Pons (tissue), 1 donor: ENCODE data around the gene CLEC3A.
"Not testable (repeated sequence)": the region's sequence is repeated elsewhere in the genome, so short reads cannot be mapped to it uniquely, and the experiment has no call there.

ENCODE experiments used
- DNase-seq: peaks from one replicate; pipeline ENCODE4 v3.0.0-alpha.2; 2016; ENCODE audit warnings: low spot score

Gene CLEC3A, protein sequence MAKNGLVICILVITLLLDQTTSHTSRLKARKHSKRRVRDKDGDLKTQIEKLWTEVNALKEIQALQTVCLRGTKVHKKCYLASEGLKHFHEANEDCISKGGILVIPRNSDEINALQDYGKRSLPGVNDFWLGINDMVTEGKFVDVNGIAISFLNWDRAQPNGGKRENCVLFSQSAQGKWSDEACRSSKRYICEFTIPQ

DNA sequence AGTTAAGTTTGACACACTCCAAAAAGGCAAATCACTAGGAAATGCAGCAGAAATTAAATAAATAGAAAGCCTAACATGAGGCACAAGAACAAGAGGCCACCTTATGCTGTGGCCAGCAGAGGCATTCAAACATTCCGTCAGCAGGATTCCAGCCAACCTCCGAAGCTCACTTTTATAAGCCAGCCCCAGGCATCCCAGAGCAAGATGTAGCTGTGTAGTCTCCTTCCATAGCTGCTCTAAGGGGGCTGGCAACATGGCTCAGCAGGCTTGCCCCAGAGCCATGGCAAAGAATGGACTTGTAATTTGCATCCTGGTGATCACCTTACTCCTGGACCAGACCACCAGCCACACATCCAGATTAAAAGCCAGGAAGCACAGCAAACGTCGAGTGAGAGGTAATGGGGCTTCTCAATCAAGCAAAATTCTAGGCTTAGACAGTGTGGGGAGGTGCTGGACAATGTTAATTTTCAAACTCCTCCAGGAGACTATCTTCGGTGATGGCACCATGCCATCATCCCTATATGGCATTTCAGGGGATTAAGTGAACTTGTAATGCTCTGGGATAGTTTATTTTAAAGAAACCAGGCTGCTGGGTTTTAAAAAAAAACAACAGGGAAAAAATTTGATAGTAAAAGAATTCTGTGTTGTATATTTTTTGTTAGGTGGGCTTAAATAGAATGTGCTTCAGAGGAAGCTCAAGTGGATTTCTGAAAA is at the start of gene CLEC3A:
Gene CLEC3A (plus strand): TSS at position 202 of the 714 bp plus-strand sequence. CDS start 79 bp downstream, at position 281.
- DNase-seq, result no peak

DNA sequence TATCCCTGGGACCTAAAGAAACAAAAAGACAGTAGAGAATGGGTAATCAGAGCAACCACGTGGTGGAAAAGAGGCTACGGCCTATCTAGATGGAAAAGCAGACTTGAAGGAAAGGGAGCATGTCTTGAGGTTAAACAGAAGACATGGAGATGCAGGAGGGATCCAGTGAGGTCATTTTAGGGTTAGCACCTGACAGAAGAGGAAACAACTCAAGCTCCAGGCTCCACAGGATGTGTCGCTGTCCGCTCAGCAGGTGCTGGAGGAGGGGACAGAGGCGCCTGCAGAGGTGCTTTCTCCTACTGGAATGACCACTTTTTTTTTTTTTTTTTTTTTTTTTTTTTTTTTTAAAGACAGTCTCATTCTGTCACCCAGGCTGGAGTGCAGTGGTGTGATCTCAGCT is 47.5 kb upstream of the CLEC3A start:
- DNase-seq, result no peak

DNA sequence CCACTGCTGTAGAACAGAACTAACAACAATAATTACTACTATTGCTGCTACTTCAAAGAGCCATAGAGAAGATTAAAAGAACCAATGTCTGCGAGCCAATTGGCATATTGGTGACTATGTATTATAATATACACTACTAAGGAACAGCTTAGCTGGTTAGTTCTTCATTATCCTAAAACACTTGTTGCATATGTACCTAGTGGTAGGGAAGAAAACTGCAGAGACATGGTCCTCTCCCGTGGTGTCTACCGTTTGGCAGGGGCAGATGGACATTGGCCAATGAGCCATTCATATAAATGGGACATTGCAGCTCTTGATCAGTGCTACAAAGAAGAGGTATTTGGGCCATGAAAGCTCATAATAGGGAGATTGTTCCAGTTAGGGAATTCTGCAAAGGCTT is 46.4 kb upstream of the CLEC3A start:
- no peak for DNase-seq

DNA sequence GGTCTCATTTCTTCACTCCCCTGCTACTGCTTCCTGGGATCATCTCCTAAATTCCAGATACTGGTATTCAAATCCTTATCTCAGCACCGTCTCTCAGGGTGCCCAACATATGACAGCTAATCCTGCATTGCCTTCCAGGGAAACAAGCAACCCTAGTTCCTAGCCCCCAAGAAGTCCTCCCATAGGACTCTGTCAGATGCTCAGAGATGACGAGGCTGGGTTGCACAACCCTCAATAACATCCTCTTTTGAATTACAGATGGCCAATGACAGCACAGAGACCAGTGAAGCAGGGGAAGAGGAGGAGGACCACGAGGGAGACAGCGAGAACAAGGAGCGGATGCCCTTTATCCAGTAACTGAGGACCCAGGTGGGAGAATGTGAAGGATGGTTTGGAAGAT is 45.0 kb upstream of the CLEC3A start:
- no peak for DNase-seq

DNA sequence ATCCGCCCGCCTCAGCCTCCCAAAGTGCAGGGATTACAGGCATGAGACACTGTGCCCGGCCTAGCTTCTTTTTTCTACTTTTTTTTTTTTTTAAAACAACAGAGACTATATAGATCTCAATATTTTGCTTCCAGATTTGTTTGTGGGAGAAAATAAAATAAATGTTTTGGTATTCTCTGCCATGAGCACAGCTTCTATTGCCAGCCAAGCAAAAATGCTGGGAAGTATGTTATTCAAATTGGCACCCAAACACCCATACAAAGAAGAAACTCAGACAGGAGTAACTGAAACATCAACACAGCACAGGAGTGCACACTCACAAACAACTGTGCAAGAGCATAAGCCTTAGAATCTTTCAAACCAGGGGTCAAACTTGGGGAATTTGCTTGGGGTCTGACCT is 37.2 kb upstream of the CLEC3A start:
- DNase-seq, result no peak

DNA sequence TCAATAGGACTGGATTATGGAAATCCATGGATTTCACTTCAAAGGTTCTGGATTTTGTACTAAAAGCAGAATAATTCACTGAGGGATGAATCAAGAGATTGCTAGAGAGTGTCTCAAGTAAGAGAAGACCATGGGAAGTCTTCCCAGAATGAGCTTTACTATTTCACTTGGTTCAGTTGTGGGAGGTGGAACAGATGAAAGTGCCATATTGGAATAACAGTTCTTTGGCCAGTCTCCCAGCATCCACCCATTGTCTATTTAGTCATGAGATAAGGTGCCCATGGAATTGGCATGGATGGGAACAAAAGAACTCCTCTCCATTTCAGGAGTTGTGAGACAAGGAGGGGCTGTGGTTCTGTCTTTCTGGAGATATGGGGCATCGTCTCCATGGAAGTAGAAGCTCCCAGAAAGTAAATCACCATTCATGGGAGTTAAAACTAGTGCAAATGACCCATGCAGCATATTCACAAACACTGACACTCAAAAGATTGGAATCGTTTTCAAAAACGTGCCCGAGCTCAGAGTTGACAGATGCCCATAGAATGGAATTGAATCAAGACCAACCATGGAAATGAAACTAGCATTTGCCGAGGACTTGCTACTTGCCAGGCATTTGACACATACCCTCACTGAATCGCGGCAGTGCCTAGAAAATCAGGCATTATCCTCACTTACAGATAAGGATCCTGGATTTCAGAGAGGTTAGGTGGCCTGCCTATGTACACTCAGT is 36.2 kb upstream of the CLEC3A start:
- DNase-seq, result no peak

DNA sequence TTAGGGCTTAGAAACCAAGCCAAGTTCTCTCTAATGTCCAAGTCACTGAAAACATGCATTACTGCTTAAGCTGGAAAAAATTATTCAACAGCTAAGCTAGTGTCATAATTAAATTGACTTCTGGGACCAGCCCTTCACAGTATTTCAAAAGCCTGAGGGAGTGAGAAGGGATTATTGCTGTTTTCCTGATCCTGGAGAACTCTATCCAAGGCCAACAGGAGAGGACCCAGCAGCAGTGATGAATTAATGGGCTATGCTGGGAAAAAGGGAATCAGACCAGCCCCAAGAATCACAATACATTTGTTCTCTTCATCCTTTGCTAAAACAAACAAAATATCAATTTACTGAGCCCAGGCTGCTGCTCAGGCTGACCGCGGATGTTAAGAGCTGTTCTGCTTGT is 34.5 kb upstream of the CLEC3A start:
- no peak for DNase-seq

DNA sequence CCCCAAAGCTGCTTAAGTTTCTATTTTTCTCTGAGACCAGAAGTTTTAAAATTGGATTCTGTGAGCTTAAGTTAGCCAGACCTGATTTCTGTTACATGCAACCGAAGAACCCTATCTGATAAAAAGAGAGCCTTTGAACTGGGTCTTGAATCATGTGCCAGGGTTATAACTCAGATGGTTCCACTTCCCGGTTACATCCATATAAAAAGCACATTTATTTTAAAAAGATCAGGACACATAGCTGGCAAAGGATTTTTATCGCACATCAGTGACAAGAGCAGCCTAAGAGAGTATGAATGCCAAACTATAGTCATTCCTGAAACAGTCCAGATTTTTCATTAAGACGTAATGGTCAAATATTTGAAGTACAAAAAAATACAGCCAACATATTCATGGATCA is 32.5 kb upstream of the CLEC3A start:
- DNase-seq, result no peak

DNA sequence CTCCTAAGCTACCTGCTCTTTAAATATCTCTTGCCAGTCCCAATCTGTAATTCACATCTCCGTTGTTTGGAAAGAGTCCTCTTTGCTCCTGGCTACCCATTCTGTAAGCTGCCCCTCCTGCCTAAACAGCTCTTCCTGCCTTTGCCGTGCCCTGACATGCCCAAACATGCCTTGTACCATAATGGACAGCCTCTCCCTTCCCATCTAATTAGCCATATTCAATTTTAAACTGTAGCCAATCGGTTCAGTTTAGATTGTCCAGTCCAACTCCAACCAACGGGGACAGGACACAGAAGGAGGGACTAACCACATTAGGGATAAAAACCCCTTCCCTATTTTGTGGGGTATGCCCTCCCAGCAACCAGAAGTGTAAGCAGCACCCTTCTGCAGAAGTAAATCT is 30.6 kb upstream of the CLEC3A start:
- no peak for DNase-seq

DNA sequence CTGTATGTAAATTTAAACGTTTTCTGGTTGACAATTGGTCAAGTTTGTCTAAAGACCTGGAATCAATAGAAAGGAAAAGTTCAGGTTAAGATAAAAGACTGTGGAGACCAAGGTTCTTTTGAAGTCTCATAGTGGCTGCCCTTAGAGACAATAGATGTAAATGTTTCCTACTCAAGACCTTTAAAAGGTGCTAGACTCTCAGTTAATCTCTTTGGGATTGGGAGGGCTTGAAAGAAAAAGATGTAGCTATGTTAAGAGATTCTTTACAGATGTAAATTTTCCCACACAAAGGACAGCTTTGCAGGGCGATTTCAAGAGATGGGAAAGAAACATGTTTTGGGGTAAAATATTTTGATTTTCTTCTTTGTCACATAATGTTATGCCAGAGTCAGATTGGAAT is 30.0 kb upstream of the CLEC3A start:
- not testable (repeated sequence) for DNase-seq

DNA sequence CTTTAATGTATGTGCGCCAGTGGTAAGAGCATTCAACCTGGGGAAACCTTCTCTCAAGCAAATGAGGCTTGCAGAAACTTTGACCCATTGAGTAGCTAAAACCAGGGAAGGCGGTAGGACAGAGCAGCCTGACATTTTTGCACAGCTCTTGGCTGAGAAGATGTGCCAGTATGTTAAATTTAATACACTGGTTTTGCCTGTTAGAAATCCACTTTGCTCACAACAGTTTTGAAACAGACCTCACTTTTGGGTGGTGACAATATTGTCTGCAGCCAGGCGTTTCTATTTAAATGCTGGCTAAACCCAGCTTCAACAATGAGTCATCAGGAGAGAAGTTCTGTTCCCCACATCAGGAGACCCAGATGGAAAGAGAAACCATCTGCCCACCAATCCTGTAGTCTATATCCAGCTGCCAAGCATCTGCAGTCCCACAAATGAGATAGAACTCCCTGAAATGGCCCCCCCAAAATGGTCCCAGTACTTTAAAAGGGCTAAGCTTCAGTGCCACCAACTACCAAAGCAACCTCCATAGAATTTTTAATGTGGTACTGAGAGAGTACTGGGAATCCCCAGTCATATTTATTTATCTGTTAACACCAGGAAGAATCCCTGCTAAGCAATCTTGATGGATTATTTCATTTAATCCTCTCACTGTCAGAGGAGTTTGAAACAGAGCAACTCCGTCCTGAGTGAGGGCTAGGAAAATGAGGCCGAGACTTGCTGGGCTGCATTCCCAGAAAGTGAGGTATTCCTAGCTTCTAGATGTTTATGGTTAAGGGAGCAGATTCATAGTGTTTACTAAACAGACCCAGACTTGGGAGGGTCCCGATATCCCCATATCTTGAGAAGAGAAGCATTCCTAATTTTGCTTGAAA is 29.0 kb upstream of the CLEC3A start:
- no peak for DNase-seq

DNA sequence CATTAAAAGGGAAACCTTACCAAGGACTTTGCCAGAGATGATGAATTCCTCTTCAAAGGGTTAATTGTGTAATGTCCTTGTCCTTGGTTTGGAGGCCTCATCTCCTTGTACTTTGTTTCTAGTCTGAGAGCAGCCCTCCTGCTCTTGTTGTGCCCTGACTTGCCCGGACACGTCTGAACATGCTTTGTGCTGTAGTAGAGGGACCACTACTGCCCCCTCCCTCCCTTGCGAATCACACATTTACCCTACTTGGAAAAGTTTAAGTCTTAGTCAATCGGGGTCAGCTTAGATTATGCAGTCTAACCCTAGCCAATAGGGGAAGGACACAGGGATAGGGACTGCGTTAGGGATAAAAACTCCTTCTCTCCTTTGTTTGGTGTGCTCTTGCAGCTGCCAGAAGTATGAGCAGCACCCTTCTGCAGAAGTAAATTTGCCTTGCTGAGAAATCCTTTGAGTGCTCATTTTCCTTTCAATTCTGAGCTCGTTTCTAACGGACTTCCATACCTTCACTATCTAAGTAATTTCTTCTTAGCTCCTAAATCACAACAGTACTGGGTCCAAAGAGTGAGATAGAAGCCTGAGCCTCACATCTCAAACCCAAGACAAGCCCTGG is 26.4 kb upstream of the CLEC3A start:
- DNase-seq, result no peak

DNA sequence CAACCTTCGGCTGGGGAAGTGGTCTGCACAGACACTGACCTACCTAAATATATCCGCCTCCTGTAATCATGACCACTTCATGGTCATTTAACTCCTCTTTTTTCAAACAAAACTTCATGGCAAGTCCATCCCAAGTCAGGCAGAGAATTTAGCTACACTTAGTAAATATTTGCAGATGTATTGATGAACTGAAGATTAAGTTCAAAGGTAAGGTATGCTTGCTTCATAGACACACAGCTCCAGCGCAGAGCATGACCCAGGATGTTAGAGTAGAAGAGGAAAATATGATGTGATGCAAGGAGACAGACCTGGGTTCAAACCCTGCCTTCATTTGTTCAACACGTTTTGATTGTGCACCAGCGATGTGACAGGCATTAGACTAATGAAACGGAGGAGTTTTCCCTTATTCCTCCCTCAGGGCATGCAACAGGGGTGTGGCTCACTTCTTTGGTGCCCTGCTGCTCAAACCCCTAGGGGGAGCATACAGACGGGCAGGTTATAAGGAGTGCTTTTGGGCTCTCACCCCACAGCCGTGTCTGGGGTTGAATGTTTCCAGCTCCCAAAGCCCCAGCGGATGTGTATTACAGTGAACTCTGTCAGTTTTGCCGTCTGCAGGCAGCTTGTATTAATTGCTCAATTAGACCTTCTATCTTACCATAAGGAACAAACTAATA is 23.9 kb upstream of the CLEC3A start:
- DNase-seq, result no peak

DNA sequence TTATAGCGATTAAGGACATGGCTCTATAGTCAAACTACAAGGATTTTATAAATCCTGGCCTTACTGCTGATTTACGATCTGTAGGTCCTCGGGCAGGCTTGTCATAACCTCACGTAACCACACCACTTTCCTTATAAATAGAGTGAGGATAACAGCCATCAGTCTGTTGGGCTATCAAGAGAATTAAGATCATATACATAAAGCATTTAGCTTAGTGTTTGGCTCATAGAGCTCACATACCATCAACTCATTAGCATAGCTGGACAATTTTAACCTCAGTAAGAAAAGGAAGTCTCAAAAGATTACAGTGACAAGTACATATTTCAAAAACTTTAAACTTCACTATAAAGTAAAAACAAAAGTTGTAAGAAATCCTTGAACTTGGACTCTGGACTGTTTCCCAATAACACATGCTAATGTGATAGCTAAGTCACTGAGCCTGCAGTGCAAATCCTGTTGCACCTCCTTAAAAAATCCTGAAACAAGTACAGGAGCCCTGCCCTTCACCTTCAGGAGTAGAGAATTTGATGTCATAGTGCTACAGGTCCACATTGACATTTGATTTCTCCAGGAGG is 20.8 kb upstream of the CLEC3A start:
- no peak for DNase-seq

DNA sequence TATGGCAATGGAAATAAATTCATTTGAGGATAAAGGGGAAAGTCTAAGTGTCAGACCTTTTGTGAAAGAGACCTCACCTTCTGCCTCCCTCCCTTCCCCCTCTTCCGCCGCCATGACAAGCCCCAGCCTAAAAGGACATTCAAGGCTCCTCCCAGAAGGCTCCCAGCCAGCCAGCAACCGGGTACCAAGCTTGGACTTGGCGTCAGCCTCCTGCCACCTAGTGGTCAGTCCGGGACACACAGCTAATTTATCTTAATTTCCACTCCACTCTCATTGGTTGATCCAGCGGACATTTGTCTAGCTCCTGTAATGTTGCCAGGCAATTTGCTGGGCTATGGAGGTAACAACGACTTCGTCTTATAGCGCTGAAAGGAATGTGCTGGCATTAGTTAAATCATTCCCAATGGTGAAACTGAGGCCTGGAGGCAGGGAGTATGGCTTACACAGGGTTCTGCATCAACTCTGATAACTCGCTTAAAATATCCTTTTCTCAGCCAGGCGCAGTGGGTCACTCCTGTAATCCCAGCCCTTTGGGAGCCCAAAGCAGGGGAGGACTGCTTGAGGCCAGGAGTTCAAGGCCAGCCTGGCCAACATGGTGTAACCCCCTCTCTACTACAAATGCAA is 19.3 kb upstream of the CLEC3A start:
- DNase-seq, result peak; percentile 71

DNA sequence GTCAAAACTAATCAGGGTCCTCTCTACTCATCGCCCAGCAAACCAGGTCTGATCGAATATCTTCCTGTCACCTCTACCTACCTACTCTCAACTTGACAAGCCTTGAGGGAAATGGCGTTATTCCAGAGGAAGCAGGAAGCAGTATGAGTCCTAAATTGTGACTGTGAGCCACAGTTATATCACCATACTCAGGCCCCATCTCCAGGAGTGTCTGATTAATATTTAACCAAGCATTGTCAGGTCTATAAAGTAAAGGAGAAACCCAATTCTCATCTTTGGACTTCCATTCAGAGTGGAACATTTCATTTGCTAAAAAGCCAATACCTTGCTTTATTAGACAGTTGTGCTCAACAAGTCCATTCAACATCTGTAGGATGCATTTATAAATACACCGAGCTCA is 17.8 kb upstream of the CLEC3A start:
- DNase-seq, result no peak

DNA sequence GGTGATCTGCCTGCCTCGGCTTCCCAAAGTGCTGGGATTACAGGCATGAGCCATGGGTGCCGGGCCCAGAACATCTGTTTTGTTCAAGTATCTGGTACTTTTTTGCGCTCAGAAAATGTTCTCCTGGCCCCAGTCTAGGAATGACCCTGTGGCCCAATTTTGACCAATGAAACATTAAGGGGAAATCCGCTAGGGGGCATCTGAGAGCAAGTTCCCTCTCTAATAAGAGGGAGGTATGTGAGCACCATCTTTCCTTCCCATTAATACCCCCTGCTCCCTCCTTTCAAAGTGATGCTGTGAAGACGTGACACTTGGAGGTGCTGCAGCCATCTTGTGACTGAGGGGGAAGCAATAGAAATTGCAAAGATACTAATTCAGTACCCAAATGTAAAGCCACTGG is 16.5 kb upstream of the CLEC3A start:
- no peak for DNase-seq

DNA sequence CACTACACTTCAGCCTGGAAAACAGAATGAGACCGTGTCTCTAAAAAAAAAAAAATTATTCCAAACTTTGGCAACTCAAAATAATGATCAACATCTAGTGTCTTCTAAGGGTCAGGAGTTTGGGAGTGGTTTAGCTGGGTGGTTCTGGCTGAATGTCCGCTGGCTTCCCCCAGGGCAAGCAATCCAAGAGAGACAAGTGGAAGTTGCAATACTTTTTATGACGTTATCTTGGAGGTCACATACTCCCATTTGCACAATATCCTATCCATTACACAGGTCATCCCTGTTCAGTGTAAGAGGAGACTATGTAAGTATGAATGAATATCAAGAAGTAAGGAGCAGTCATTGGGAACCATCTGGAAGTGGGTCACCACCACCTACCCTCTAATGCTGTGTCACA is 15.2 kb upstream of the CLEC3A start:
- no peak for DNase-seq

DNA sequence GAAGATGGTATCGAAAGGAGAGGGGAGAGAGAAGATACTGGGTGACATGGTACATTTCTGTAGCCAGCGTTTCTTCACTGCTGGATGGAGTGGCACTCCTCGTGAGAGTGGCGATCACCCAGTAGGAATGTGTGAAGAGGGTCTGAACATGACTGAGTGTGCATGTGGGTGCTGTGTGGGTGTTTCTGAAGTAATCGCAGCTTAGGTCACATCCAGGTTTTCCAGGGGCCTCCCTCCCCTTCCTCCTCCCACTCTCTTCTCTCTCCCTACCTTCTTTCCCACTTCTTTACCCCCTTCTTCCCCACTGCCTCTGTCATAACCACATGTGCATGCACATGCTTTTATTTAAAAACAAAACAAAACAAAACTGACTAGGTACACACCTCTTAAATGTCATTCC is 1.8 kb downstream of the CLEC3A start:
- DNase-seq, result no peak

DNA sequence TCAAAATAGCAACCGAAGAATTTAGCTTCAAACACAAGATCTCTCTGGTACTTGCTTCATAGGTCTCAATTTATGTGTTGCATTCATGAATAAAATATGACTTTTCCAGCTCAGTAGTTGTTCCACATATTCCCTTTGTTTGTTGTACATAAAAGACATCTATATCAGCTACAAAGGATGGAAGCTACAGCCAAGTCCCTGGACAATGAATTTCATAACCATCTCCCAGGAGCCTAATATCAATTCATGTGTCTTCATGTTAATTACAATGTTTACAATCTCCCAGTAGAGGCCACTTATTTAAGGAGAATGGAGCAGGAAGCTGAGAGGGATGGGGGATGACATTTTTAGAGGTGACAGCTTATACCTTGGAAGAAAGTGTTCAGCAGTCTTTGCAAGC is 3.3 kb downstream of the CLEC3A start:
- no peak for DNase-seq

DNA sequence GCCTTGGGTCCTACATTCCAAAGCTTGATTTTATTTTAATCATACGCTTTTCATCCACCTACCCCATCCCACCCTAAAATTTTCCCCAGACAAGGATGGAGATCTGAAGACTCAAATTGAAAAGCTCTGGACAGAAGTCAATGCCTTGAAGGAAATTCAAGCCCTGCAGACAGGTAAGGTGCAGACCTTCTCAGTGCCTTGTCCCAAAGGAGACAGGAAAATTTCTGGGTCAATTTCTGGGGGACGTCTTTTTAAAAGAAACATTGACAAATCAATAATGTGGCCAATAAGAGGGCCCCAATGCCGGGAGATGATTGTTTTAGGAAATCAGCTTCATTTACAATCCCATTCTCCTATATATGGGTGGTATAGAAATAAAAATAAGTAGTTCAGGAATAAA is 5.7 kb downstream of the CLEC3A start:
- DNase-seq, result no peak
